Epithelial cell of esophagus (primary cell): ENCODE data around the gene UBE2B.

Experiments
- DNase-seq: peaks from one replicate; pipeline ENCODE4 v3.0.0; 2010; ENCODE audit warnings: low read depth
- H3K4me3 ChIP-seq: 2 replicates; pipeline ENCODE4 v1.5.1; 2011; ENCODE audit warnings: mild to moderate bottlenecking, low read length, control low read depth
- CTCF ChIP-seq: IDR thresholded peaks from 2 replicates; pipeline ENCODE4 v1.5.1; 2011; ENCODE audit warnings: low read depth, mild to moderate bottlenecking, low read length, control low read depth, inconsistent platforms; ENCODE audit not compliant: insufficient read depth; ENCODE audit errors: missing control alignments

UBE2B gene

DNA sequence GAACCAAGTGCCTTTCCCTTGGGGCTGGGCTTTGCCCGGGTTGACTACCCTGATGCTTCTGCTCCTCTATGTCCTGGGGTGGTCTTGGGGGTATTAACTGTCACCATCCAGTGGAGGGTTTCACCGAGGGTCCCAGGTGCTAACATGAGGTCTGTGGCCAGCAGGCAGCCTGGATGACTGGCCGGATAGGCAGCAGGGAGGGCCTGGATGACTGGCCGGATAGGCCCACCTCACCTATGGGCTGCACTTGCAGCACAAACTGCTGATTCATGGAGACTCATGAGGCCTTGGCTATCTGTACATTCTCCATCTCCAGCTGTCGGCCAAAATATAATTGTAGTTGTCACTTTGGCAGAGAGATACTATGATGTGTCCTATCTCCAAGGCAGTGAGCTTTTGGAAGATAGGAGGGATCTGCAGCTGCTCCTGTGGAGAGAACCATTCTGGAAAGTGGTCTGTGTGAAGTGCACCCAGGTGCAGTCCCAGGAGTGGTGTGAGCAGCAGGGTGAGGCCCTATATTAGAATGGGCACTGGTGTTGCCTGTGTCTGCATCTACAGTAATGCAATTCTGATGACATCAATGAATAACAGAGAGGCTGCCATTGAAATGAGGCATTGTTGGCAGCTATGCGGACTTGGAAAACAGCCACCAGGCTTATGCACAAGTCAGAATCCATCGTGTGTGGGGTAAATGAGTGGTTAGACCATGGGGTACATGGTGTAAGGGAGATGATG lies 66.6 kb downstream of the UBE2B start:
- TF ChIP-seq CTCF = no peak
- no peak overlapping the region for H3K4me3 ChIP-seq
- DNase-seq = peak; percentile 71

GRCh38 chr5:134438721-134439123 lies 67.4 kb downstream of the UBE2B start:
- DNase-seq = no peak
- no peak for TF ChIP-seq CTCF
- H3K4me3 ChIP-seq = no peak overlapping the region

- DNase-seq = peak; percentile 99
- TF ChIP-seq CTCF = peak; percentile 32
- H3K4me3 ChIP-seq = no peak overlapping the region
Observed at GRCh38 chr5:134439210-134439654, 67.9 kb downstream of the UBE2B start.

- no peak for TF ChIP-seq CTCF
- H3K4me3 ChIP-seq = no peak overlapping the region
- peak; percentile 26 for DNase-seq
Observed at GRCh38 chr5:134440201-134440755, 68.9 kb downstream of the UBE2B start.
